Spleen (tissue), 11 donors: ENCODE measurements around the gene LRIG3. TPM values are rescaled to one million over a fixed set of nuclear protein-coding genes. Genes with fewer than 3 reads are reported as not detected.
"Not testable (repeated sequence)": the region's sequence is repeated elsewhere in the genome, so short reads cannot be mapped to it uniquely, and the experiment has no call there.

Experiments
- DNase-seq: peaks from one replicate; pipeline ENCODE4 v3.0.0-alpha.2; 2020
- H3K27ac ChIP-seq, 8 donors: fragments of 200-600 bp; sonication (generic) in 7 of 8; 1 replicate in 4 of 8; 2 replicates in 4 of 8; pipeline versions ENCODE4 v1.5.0 to v1.8.0; 2016 to 2021; ENCODE audit warnings: inconsistent platforms in 4 of 8, mild to moderate bottlenecking in 4 of 8, moderate library complexity in 1 of 8
- H3K27me3 ChIP-seq, 7 donors: fragments of 200-600 bp; sonication (generic) in 6 of 7; replicated peaks in 1 of 7; 1 replicate in 4 of 7; 2 replicates in 3 of 7; pipeline versions ENCODE4 v1.5.0 to v1.8.0; 2016 to 2021; ENCODE audit warnings: inconsistent platforms in 3 of 7, mild to moderate bottlenecking in 1 of 7
- H3K36me3 ChIP-seq, 6 donors: fragments of 200-600 bp; sonication (generic) in 5 of 6; 1 replicate in 4 of 6; 2 replicates in 2 of 6; pipeline versions ENCODE4 v1.5.0 to v1.8.0; 2016 to 2021; ENCODE audit warnings: inconsistent platforms in 2 of 6
- H3K4me1 ChIP-seq, 6 donors: fragments of 200-600 bp; sonication (generic) in 5 of 6; 1 replicate in 3 of 6; 2 replicates in 3 of 6; pipeline versions ENCODE4 v1.5.0 to v1.8.0; 2016 to 2021; ENCODE audit warnings: inconsistent platforms in 3 of 6
- H3K4me3 ChIP-seq, 8 donors: fragments of 200-600 bp; sonication (generic) in 7 of 8; 1 replicate in 4 of 8; 2 replicates in 4 of 8; pipeline versions ENCODE4 v1.5.0 to v1.8.0; 2016 to 2021; ENCODE audit warnings: inconsistent platforms in 4 of 8, mild to moderate bottlenecking in 4 of 8, moderate library complexity in 2 of 8
- H3K9me3 ChIP-seq, 8 donors: fragments of 200-600 bp; sonication (generic) in 7 of 8; 1 replicate in 4 of 8; 2 replicates in 4 of 8; pipeline versions ENCODE4 v1.5.0 to v1.8.0; 2016 to 2021; ENCODE audit warnings: inconsistent platforms in 4 of 8
- CTCF ChIP-seq, 11 experiments: fragments of 200-600 bp in 7 of 11; fragments of 450-650 bp in 4 of 11; sonication (generic) in 4 of 11; IDR thresholded peaks in 8 of 11; conservative IDR thresholded peaks in 3 of 11; 1 replicate in 7 of 11; 2 replicates in 4 of 11; pipeline versions ENCODE4 v1.4.0 to v1.8.0; 2016 to 2021; ENCODE audit warnings: antibody characterized with exemption in 11 of 11, inconsistent platforms in 4 of 11, mild to moderate bottlenecking in 1 of 11
- POLR2A ChIP-seq, 3 donors: fragments of 450-650 bp; IDR thresholded peaks; one replicate each; pipeline ENCODE4 v1.5.1; 2017; ENCODE audit warnings: antibody characterized with exemption in 3 of 3, mild to moderate bottlenecking in 1 of 3
- POLR2AphosphoS5 ChIP-seq, 3 donors: sonication (generic); formaldehyde crosslinking; IDR thresholded peaks; one replicate each; pipeline ENCODE4 v1.5.1; 2017; ENCODE audit warnings: antibody characterized with exemption in 3 of 3
- WGBS, 5 donors: extraction: QIAGEN DNeasy Blood & Tissue Kit in 3 of 5; methylation state at CpG; one replicate each; pipeline versions ENCODE4 v1.1.5 to v1.1.7; 2013 to 2018; 5-methylcytosine and 5-hydroxymethylcytosine counted together
- intact Hi-C: fragments of 100-400 bp; cut with DNase I; formaldehyde crosslinking; loops from one replicate; pipeline ENCODE4 v1.15.0; 2023; ENCODE audit warnings: low total_unique reads
- polyA plus RNA-seq, 3 donors: library from polyadenylated mRNA; stranded (reverse); fragments of 200-250 nt; gene quantifications; one replicate each; pipeline ENCODE4 v1.2.1, GENCODE V29; 2013
- total RNA-seq, 7 donors: library from RNA; depleted of rRNA in 3 of 7; stranded (reverse); fragments of >200 nt in 3 of 7; fragmentation: NEBNext Ultra II Directional in 4 of 7; extraction: Animal tissue kit (Norgen Biotek cat#: 25700) in 4 of 7; gene quantifications; one replicate each; pipeline versions ENCODE4 v1.1.0 to v1.2.1, GENCODE V29; 2016 to 2021
- donor health status: healthy with polysubstance abuse.
- donor health status: DM: no; HTN: no; CAD: no; lungs with moderate emphysema.
- donor health status: DM: no; HTN: no; CAD: no.
- donor health status: Bipolar disorder and iron deficiency.
- donor health status: healthy.
- donor health status: DM: no; HTN: no; CAD: no.
- donor health status: DM: yes; HTN: yes; CAD: no.

LRIG3 gene
- total and polyA plus RNA-seq, 10 donors: 1.3 to 110 (median 23.7) TPM

DNA sequence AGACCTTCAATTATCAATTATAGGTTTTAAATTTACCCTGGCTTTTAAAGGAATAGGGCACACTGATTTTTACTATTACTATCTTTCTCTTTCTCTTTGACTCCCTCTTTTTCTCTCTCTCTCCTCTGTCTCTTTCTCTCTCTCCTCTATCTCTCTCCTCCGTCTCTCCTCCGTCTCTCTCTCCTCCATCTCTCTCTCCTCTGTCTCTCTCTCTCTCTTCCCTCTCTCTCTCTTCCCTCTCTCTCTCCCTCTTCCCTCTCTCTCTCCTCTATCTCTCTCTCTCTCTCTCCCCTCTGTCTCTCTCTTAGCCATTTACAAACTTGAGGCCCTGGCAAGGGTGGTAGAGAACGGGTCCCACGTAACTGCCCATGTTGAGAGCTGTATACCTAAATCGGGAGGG lies 62.3 kb downstream of the LRIG3 start:
- intact Hi-C loops: no loop called here
- no peak for DNase-seq
- H3K27ac ChIP-seq: no peak overlapping the region
- H3K9me3 ChIP-seq: peaks cover 0 to 16% (median 0%) of the 10 kb centered on the region in 8 donors
- H3K27me3 ChIP-seq: no peaks in the 10 kb centered on the region
- TF ChIP-seq POLR2AphosphoS5 (IDR thresholded peaks at IDR 0.05): no peak
- no peak for TF ChIP-seq POLR2A (IDR thresholded peaks at IDR 0.05)
- no peak for TF ChIP-seq CTCF (IDR thresholded peaks at IDR 0.05 in 8 of 11, conservative IDR thresholded peaks at IDR 0.05 in 3 of 11)
- 89 to 98% (median 92%) methylated on average over 5 of the region's 5 CpGs for WGBS, 5 donors
- no peaks in the 10 kb centered on the region for H3K4me1 ChIP-seq
- H3K36me3 ChIP-seq: no peaks in the 10 kb centered on the region
- no peak overlapping the region for H3K4me3 ChIP-seq

DNA sequence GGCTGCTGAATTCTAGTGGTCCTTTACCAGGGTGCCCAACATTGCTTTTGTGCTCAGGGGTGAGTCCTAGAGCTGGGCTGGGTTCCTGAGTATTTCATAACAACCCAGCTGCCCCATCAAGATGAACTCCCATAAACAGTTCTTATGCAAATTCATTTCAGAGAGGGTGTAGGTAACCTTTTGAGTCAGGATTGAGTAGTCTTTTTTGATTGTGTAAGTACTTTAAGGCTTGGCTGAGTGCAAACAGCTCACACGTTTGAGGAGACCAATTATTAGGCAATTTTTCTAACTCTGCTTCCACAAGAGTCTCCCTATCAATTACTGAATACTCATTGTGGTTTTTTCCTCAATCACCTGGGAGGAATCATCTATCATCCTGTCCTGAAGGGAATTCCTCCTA lies 63.1 kb downstream of the LRIG3 start:
- 35 to 60% (median 47%) methylated on average over 1 of the region's 1 CpG for WGBS, 5 donors
- H3K27me3 ChIP-seq, H3K4me3 ChIP-seq, H3K36me3 ChIP-seq, intact Hi-C loops, H3K27ac ChIP-seq, DNase-seq, H3K4me1 ChIP-seq: not testable (repeated sequence)
- peaks cover 0 to 22% (median 0%) of the 10 kb centered on the region in 8 donors for H3K9me3 ChIP-seq

DNA sequence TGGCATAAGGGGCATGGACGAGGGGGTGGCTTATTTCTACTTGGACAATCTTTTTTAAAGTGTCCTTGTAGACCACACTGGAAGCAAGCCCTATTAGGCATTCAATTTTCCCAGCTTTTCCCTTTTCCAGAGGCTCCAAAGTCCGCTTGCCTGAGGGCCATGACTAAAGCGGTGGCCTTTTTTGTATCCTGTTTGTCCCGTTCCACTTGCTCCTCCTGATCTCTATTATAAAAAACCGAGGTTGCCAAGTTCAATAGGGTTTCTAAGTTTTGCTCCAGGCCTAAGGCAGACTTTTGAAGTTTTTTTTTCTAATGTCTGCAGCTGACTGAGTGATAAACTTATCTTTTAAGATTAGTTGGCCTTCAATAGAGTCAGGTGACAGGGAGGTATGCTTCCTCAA lies 64.7 kb downstream of the LRIG3 start:
- peaks cover 0 to 20% (median 0%) of the 10 kb centered on the region in 8 donors for H3K9me3 ChIP-seq
- H3K27ac ChIP-seq, intact Hi-C loops, H3K27me3 ChIP-seq, H3K4me3 ChIP-seq, H3K36me3 ChIP-seq, H3K4me1 ChIP-seq, DNase-seq: not testable (repeated sequence)
- 60 to 80% (median 77%) methylated on average over 5 of the region's 5 CpGs for WGBS, 5 donors

DNA sequence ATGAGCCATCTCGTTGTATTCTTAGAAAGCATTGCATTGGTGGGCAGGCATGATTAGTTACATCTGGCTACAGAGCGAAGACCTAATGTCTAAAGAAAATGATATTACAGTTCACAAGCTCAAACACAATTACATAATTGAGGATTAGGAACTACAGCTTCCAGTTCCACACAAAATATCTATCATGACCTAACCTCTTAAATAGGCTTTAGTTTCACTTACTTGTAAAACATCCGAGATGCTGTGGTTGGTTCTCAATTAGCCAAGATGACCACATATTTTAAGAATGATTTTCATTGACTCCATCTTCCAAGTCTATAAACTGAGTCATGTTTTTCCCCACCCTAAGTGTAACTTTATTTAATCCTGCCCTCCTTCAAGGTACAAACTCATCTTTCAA lies 69.5 kb downstream of the LRIG3 start:
- 81 to 90% (median 83%) methylated on average over 3 of the region's 3 CpGs for WGBS, 5 donors
- no peak overlapping the region for H3K27ac ChIP-seq
- TF ChIP-seq POLR2AphosphoS5 (IDR thresholded peaks at IDR 0.05): no peak

GRCh38 chr12:58847901-58848600 lies 72.3 kb downstream of the LRIG3 start:
- no peak for TF ChIP-seq POLR2AphosphoS5 (IDR thresholded peaks at IDR 0.05)
- TF ChIP-seq POLR2A (IDR thresholded peaks at IDR 0.05): no peak
- TF ChIP-seq CTCF (IDR thresholded peaks at IDR 0.05 in 8 of 11, conservative IDR thresholded peaks at IDR 0.05 in 3 of 11): no peak
- no peaks in the 10 kb centered on the region for H3K36me3 ChIP-seq
- DNase-seq: no peak
- WGBS, 5 donors: 21 to 38% (median 28%) methylated on average over 5 of the region's 5 CpGs
- no peak overlapping the region for H3K27ac ChIP-seq
- peaks cover 0 to 7% (median 0%) of the 10 kb centered on the region in 8 donors for H3K9me3 ChIP-seq
- no peak overlapping the region for H3K4me3 ChIP-seq
- H3K27me3 ChIP-seq: no peaks in the 10 kb centered on the region
- intact Hi-C loops: no loop called here
- H3K4me1 ChIP-seq: no peaks in the 10 kb centered on the region

More for the DNA sequence above, 69.5 kb downstream of the LRIG3 start:
- H3K4me3 ChIP-seq: no peak overlapping the region
- H3K27me3 ChIP-seq: no peaks in the 10 kb centered on the region
- intact Hi-C loops: no loop called here
- no peaks in the 10 kb centered on the region for H3K4me1 ChIP-seq
- H3K36me3 ChIP-seq: no peaks in the 10 kb centered on the region
- DNase-seq: no peak
- peaks cover 0 to 13% (median 0%) of the 10 kb centered on the region in 8 donors for H3K9me3 ChIP-seq
